ENCODE data around the gene FDCSP. TPM values are rescaled to one million over a fixed set of nuclear protein-coding genes. Genes with fewer than 3 reads are reported as not detected.

Gene FDCSP
- total and polyA plus RNA-seq, 10 of the 15 experiments (the other 5 are each of a cell fraction or from before 2014, with no cell fraction given), result not detected

DNA sequence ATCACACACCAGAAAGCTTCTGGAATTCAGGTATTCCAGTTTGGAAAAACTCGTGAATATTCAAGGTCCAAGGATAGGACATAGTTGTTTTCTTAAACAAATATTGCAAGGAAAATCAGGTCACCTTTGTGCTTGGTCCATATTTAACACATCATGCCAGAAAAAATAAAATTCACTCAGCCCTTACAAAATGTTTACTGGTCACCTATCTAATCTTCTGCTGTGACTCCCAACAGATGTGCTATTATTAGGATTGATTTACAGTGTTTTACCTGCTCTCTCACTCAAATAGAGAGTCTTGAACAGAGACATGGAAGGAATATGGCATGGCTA lies 26.0 kb downstream of the FDCSP start (continued):
- TF ChIP-seq MXI1 (IDR thresholded peaks at IDR 0.05; ENCODE audit: low read depth, low read length) (no peak), MEF2B (IDR thresholded peaks at IDR 0.05; ENCODE audit: partially characterized antibody, poor library complexity, severe bottlenecking) (no peak), PML (IDR thresholded peaks at IDR 0.05; ENCODE audit: low read length) (no peak), TARDBP (IDR thresholded peaks at IDR 0.05; ENCODE audit: borderline replicate concordance) (no peak), GABPA (IDR thresholded peaks at IDR 0.05; ENCODE audit: low read depth) (no peak), ZSCAN29 (IDR thresholded peaks at IDR 0.05) (no peak), HDGF (IDR thresholded peaks at IDR 0.05) (no peak), BCLAF1 (IDR thresholded peaks at IDR 0.05) (no peak)
- TF ChIP-seq, protein P1, sequence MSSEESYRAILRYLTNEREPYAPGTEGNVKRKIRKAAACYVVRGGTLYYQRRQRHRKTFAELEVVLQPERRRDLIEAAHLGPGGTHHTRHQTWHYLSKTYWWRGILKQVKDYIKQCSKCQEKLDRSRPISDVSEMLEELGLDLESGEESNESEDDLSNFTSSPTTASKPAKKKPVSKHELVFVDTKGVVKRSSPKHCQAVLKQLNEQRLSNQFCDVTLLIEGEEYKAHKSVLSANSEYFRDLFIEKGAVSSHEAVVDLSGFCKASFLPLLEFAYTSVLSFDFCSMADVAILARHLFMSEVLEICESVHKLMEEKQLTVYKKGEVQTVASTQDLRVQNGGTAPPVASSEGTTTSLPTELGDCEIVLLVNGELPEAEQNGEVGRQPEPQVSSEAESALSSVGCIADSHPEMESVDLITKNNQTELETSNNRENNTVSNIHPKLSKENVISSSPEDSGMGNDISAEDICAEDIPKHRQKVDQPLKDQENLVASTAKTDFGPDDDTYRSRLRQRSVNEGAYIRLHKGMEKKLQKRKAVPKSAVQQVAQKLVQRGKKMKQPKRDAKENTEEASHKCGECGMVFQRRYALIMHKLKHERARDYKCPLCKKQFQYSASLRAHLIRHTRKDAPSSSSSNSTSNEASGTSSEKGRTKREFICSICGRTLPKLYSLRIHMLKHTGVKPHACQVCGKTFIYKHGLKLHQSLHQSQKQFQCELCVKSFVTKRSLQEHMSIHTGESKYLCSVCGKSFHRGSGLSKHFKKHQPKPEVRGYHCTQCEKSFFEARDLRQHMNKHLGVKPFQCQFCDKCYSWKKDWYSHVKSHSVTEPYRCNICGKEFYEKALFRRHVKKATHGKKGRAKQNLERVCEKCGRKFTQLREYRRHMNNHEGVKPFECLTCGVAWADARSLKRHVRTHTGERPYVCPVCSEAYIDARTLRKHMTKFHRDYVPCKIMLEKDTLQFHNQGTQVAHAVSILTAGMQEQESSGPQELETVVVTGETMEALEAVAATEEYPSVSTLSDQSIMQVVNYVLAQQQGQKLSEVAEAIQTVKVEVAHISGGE (CRISPR knock-in tag; IDR thresholded peaks at IDR 0.05), result no peak
